Esophagus muscularis mucosa (tissue), 3 donors: ENCODE measurements around the gene CFAP157.

Source experiments
- POLR2A ChIP-seq: fragments of 450-650 bp; IDR thresholded peaks from one replicate; pipeline ENCODE4 v1.6.1; 2017; ENCODE audit warnings: antibody characterized with exemption, moderate library complexity, mild to moderate bottlenecking, low read depth
- POLR2AphosphoS5 ChIP-seq, 2 donors: sonication (generic); formaldehyde crosslinking; IDR thresholded peaks; one replicate each; pipeline ENCODE4 v1.6.1; 2017; ENCODE audit warnings: antibody characterized with exemption in 2 of 2
- TF ChIP-seq, protein P1 (sequence below), 3 experiments: fragments of 200-600 bp in 2 of 3; fragments of 450-650 bp in 1 of 3; sonication (generic) in 2 of 3; IDR thresholded peaks; one replicate each; pipeline ENCODE4 v1.5.1; 2017 to 2019; ENCODE audit warnings: antibody characterized with exemption in 3 of 3, mild to moderate bottlenecking in 2 of 3, moderate library complexity in 1 of 3

DNA sequence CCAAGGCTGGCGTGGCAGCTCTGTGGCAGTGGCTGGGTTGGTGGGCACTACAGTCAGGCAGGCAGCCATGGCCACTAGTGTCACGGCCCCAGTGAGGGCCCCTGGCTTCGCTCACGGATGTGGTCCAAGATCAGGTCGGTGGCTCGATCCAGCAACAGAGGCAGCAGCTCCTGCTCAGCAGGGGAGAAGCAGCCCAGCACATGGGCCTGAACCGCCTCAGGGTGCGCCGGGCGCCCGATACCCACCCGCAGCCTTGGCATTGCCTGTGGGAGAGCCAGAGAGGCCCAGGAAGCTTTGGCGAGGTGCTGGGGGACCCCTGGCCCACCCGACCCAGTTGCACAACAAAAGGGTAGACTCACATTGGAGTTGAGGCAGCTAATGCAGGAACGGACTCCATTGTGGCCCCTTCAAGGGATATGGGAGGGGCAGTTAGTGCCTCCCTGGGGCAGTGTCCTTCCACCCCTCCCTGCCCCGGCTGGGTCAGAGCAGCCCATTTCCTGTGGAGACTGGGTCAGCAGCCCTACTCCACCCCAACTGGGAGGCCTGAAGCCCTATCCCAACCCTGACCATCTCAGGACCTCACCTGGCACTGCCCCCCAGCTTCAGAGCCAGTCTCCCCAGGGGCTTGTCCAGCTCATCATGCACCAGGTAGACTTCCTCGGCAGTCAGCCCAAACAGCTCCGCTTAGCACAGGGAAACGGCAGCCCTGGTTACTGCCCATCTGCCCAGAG lies 7.4 kb downstream of the CFAP157 start:
- TF ChIP-seq POLR2A (no peak), POLR2AphosphoS5 (IDR thresholded peaks at IDR 0.05) (no peak)
- TF ChIP-seq, protein P1, sequence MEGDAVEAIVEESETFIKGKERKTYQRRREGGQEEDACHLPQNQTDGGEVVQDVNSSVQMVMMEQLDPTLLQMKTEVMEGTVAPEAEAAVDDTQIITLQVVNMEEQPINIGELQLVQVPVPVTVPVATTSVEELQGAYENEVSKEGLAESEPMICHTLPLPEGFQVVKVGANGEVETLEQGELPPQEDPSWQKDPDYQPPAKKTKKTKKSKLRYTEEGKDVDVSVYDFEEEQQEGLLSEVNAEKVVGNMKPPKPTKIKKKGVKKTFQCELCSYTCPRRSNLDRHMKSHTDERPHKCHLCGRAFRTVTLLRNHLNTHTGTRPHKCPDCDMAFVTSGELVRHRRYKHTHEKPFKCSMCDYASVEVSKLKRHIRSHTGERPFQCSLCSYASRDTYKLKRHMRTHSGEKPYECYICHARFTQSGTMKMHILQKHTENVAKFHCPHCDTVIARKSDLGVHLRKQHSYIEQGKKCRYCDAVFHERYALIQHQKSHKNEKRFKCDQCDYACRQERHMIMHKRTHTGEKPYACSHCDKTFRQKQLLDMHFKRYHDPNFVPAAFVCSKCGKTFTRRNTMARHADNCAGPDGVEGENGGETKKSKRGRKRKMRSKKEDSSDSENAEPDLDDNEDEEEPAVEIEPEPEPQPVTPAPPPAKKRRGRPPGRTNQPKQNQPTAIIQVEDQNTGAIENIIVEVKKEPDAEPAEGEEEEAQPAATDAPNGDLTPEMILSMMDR (IDR thresholded peaks at IDR 0.05), result no peak
